RCC 7860 (cell line): ENCODE data around the gene MT1M.
"Not testable (repeated sequence)": the region's sequence is repeated elsewhere in the genome, so short reads cannot be mapped to it uniquely, and the experiment has no call there.

Experiments
- DNase-seq: peaks from one replicate; pipeline ENCODE4 v3.0.0-alpha.2; 2015; ENCODE audit warnings: low spot score
- FAIRE-seq: peaks from 2 replicates; lab custom pipeline; 2012; peaks lifted over from hg19 to GRCh38; lab: Jason Lieb, UNC

The MT1M gene

DNA sequence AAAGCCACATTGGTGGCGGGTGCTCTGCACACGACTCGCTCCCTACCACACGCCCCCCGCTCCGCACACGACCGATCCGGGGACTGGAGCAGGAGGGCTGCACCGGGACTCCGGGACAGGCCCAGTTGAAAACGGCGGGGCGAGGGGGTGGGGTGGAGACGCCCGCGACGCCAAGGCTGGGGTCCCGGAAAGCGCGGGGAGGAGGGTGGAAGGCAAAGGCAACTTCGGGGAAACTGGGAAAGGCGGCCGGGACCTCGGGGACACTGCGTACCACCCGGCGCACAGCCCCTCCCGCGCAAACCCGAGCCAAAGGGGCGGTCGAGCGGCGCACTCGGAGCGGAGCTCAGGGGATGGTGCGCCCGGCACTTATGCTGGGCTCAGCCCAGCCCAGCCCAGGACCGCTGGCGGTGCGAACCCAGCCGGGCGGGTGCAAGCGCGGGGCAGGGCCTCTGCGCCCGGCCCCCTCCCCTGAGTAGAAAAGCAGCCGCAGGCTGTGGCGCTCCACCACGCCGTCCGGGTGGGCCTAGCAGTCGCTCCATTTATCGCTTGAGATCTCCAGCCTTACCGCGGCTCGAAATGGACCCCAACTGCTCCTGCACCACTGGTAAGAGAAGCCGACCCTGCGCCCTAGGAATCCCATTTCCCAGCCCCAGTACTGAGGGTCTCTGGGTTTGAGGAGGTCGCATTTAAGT, at the start of gene MT1M:
MT1M (plus strand) TSS at position 504 of the 692 bp plus-strand sequence; CDS start at position 577, 73 bp downstream.
- no peak for FAIRE-seq
- no peak for DNase-seq

DNA sequence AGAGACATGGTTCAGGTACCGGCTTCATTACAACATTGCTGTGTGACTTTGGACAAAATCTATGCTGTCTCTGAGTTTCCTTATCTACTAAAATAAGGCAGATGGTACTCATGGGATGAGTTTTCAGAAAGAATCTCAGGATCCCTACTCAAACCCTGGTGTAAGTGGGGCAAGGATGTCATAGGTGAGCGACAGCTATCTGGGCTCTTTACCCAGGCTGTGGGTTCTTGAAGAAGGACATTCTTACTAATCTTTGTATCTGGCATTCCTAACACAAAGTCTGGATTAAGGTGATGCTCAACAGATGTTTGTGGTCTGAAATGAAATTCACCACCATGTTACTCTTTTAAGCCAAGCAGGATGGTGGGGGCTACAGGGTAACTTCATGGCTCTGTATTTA, 49.5 kb upstream of the MT1M start:
- DNase-seq, FAIRE-seq: not testable (repeated sequence)

DNA sequence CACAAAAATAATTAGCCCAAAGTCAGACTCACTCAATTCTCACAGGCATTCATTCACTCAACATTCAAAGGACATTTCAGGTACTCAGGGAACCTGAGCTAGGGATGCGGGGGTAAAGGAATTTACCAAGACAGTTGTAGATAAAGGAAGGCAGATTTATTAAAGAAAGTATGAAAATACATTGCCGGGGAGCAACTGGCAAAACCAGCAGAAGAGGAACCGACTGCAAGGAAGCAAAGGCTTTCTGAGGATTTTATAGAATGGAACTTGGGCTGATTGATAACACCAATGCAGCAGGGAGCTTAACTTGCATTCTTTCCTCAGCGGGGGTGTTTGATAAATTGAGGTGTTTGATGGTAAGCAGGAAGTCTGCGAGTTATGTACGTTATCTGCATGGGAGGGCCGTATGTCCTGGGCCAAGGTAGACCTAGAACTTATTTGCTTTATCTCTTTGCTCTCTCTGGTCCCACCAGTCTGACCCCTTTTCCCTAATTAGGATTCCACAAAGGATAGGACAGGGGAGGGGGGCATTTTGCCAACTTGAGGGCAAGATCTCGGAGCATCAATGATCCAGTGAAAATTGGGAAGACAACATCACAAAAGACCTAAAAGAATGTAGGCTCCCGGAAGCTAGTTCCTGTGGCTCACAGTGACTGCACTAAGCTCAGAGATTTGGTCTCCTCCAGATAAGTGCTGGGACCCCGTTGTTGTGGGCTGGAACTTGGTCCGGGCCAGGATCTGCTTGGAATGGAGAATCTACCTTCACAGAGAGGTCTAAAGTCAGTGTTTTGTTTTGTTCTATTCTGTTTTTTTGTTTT, 48.9 kb upstream of the MT1M start:
- FAIRE-seq = no peak
- no peak for DNase-seq

DNA sequence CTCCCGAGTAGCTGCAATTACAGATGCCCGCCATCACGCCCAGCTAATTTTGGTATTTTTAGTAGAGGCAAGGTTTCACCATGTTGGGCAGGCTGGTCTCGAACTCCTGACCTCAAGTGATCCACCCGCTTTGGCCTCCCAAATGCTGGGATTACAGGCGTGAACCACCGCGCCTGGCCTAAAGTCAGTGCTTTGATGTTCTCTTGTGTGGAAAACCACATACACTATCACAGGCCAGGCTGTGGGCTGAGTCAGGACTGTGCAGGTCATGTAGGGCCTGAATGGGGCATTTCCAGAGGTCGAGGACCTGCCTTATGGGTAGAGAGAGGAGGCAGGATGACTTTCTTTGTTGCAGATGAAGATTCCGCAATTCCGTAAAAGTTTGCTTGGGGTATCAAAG, 48.2 kb upstream of the MT1M start:
- no peak for FAIRE-seq
- DNase-seq = no peak

DNA sequence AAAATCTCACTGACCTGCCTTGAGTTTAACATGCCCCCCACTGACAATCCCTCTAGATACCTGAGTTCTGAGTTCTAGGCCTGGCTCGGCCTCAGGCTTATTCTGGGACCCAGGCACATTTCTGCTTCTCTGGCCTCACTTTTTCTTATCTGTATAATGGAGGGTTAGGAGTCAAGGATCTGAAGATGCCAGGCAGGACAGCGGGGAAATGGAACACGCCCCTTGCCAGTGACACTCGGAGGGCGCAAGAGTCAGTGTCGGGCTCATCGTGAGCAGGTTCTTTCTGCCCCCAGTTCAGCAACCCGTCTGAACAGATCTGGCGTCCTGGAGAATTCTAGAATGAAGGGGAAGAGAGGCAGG, 43.7 kb upstream of the MT1M start:
- DNase-seq (no peak), FAIRE-seq (no peak)

DNA sequence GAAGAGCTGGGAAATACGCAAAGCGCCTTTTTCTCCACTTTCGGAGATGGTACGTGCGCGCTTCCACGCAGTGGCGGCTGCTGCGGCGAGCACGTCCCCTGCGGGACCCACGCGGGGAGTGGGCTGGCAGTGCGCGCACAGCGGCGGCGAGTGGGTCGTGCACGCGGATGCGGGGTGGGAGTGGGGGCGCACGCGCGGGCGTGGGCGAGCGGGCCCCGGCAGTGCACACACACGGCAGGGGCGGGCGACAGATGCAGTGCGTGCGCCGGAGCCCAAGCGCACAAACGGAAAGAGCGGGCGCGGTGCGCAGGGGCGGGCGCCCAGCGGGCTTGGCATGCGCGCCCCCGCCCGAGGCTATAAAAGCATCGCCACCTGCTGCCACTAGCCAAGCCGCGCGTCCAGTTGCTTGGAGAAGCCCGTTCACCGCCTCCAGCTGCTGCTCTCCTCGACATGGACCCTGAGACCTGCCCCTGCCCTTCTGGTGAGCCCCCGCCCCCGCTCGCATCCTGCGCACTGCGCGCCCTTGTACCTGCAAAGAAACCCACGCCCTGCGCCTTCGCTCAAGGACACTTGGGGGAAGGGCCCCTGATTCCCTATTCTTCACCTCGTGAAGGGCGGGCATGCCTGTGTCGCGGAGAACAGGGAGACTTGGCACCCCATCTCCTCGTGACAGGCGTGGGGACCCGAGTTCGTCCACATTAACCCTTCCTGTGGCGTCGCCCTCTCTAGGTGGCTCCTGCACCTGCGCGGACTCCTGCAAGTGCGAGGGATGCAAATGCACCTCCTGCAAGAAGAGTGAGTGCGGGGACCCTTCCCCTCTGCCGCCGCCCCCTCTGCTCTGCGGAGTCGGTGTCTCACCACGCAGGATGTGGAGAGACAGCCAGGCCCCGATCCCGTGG, 43.1 kb upstream of the MT1M start, which contains the start of gene MT3:
MT3 (plus strand) TSS at position 388 of the 899 bp plus-strand sequence; CDS start at position 451, 63 bp downstream.
- DNase-seq = no peak
- no peak for FAIRE-seq

DNA sequence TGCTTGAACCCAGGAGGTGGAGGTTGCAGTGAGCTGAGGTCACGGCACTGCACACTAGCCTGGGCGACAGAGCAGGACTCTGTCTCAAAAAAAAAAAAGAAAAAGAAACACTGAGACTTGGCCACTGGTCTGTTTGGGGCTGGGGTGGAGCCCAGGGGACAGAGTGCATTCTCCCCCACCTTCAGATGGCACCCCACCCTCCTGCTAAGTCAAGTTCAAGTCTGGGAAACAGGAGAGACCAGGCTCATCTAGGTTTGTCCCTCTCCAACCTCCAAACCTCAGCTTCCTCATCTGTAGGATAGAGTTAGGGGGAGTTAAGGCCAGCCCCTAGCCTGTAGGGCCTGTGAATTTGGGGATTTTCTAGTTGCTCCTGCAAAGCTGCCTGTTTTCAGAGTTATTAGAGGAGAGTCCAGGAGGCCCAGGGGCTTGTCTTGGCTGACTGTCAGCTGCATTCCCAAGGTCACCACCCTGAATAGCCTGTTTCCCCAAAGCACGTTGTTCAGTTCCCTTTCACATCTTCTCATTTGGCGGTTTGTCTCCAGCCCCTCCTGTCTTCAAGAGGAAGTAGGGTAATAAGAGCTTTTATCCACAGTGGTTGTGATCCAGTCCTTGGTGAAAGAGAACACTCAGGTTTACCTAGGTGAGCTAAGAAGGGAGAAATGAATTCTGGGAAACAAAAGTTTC, 40.9 kb upstream of the MT1M start:
- FAIRE-seq (no peak), DNase-seq (no peak)

DNA sequence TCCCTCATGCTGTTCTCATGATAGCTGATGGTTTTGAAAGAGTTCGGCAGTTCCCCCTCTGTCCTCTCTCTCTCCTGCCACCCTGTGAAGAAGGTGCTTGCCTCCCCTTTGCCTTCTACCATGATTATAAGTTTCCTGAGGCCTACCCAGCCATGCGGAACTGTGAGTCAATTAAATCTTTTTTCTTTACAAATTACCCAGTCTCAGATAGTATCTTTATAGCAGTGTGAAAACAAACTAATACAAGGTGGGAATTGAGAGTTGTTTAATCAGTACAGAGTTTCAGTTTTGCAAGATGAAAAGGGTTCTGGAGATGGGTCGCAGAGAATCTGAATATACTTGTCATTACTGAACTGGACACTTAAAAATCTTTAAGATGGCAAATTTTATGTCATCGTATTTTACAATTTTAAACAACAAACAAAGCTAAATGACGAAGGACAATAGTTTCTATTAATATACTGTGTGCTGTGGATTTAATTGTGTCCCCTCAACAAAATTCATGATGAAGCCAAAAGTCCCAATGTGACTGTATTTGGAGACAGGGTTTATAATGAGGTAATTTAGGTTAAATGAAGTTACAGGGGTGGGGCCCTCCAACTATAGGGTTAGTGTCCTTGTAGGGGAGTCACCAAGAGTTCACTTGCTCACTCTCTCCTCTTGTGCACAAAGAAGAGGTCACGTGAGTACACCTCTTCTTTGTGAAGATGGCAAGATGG, 38.7 kb upstream of the MT1M start:
- FAIRE-seq = no peak

DNA sequence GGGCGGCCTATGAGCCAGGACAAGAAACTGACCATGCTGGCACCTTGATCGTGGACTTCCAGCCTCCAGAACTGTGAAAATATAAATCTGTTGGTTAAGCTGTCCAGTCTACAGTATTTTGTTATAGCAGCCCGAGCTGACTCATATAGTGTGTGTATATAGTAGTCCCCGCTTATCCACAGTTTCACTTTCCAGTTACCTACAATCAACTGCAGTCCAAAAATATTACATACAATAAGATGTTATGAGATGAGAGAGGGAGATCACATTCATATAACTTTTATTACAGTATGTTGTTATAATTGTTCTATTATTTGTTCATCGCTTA, 38.2 kb upstream of the MT1M start:
- no peak for DNase-seq
- FAIRE-seq = no peak

More for the DNA sequence above, 38.7 kb upstream of the MT1M start:
- no peak for DNase-seq

DNA sequence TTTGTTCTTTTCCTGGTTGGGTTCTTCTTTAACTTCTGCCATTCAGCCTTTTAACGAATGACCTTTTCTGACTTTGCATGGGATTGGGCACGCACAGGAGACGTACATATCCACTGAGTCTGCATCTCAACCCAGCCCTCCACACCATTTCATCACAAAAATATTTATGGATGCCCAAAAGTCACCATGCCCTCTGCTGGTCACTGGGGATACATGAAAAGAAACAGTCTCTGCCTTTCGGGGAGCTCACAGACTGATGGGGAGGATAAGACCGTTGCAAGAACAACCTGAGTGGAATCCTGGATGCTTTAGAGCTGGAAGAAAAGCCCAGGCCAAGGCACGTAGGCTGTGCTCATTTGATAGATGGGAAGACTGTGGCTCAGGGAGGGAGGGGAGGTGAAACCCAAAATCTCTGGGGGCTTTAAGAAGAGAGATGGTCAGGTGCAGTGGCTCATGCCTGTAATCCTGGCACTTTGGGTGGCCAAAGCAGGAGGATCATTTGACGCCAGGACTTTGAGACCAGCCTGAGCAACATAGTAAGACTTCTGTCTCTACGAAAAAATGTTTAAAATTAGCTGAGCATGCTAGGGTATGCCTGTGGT, 32.0 kb upstream of the MT1M start:
- peak; percentile 19 for DNase-seq
- no peak for FAIRE-seq

DNA sequence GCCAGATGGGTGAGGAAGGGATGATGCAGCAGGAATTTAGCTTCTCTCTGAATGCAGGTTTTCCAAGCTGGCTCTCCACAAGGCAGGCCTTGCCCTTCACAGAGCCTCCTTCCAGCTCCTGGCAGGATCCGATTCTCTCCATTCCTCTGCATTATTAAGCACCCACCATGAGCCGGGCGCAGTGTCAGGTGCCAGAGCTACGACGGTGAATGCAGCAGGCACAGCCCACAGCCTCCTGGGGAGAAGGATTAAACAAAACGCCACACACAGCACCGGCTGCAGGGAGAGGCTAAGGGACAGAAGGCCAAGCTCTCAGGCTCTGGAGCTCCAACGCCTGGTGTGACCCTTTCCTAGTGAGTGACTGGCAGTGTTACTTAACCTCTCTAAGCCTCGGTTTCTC, 31.1 kb upstream of the MT1M start:
- FAIRE-seq (no peak), DNase-seq (no peak)

DNA sequence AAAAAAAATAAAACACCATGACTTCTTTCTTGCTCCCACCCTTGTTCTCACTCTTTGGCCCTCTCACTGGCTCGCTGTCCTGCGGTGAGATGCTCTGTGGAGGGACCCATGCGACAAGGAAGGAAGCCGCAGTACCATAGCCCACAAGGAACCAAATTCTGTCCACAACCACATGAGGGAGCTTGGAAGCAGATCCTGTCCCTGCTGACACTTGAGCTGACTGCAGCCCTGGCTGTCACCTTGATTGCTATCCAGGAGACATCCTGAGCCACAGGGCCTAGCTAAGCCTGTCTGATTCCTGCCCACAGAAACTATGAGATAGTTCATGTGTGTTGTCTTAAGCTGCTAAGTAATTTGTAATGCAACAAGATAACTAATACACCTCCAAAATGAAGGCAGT, 28.9 kb upstream of the MT1M start:
- DNase-seq = peak; percentile 39
- FAIRE-seq = no peak

DNA sequence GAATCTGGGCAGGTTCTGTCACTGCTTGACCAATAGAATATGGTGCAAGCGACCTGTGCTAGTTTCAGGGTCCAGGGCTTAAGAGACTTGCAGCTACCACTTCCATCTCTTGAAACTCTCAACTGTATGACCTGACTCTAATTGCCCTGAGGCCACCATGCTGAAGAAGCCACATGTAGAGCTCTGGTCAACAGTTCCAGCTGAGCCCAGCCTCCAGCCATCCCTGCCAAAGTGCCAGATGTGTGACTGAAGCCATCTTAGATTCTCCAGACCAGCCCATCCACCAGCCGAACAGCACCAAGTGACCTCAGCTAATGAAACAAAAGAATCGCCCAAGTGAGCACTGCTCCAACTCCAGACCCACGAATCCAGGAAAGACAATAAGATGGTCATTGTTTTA, 27.5 kb upstream of the MT1M start:
- FAIRE-seq = no peak

DNA sequence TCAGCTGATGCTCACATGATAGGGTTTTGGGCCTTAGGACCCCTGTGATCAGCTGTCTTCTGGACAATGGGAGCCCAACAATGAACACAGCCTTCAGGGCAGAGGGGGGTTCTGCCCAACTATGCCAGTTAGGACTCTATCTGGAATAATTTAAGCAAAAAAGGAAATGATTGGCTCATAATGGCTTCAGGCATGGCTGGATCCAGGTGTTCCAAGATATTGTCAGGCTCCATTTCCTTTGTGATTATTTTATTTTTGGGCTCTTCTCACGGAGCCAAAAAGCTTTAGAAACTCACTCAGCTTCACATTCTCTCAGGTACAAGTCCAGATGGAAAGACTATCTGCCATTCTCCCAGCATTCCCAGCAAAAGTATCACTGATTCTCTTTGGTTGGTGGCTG, 27.0 kb upstream of the MT1M start:
- FAIRE-seq = no peak
- no peak for DNase-seq

More for the DNA sequence above, 27.5 kb upstream of the MT1M start:
- no peak for DNase-seq

DNA sequence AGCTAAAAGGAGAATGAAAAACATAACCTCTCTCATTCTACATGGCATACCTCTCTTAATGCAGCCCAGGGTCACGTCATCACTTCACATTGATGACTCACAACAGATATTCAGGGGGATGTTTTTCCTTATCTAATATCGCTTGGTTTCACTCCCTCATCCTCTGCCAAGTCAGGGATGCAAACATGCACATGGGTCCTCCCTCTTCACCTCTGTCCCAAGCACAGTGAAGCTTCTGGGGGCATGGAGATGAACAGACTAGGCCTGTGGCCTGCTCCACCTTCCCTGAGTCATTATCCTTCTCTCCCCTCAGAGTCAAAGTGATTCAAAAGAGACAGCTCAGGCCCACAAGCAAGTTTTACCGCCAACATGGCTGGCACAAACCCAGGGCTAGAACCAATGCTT, 26.4 kb upstream of the MT1M start:
- DNase-seq (peak; percentile 90), FAIRE-seq (peak; percentile 83)

DNA sequence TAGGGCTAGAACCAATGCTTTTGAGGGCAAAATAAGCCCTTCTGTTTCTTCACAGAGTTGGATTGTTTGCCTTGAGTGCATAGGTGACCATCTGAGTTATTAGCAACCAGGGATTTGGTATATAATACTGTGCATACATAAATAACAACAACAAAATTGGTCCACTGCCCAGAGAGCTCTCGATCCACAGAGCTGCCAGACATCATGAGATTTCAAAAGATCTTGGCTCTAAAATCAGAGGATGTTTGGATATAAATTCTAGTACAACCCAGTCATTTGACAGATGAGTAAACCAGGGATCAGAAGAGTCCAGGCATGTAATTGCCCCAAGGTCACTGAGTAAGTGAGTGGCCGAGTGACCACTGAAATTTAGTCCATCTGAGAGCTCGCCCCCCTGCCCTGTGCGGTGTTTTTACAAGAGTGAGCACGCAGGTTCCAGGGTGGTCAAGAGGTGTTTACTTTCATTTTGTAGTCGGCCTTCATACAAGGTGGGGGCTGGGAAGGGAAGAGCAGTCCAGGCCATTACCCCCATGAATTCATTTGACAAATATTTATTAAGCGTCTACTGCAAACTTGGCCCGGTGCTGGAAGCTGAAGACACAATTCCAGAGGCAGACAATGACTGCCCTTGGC, 25.9 kb upstream of the MT1M start:
- peak; percentile 90 for DNase-seq

DNA sequence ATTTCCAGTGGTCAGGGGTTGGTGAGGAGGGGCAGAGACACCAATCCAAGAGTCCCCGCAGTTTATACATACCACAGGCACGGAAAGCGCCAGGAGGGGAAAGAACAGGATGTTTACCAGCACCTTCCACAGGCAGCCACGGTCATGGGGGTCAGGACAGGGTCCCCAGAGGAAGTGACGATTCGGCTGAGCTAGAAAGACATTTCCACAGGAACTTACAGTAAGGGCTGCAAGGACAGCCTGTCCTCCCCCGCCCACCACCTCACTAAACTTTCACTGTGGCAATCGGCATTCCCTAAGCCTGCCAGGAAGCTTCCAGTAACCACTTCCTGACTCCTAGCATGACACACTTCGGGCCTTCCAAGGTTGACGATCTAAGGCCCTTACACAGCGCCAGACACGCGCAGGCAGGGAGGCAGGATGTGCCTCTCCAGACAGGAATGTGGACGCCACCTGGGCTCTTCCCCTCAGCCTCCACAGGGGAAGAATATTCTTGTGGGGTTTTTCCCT, 25.3 kb upstream of the MT1M start:
- peak; percentile 86 for FAIRE-seq

More for the DNA sequence above, 25.9 kb upstream of the MT1M start:
- FAIRE-seq = peak; percentile 76

DNA sequence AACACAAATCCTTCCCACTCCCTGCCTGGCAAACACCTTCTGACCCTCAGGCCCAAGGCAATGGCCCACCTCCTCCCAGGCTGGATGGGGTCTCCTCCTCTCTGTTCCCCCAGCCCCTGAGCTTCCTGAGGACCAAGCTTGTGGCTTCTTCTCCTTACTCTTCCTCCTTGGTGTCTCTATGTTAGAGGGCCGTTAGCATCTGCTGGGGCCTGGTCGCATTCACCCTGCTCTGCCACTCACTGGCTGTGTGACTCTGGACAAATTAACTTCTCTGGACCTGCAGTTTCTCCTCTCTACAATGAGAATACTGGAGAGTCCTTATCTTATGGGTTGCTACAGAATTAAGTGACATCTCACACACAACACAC, 24.8 kb upstream of the MT1M start:
- DNase-seq (no peak), FAIRE-seq (no peak)

More for the DNA sequence above, 25.3 kb upstream of the MT1M start:
- DNase-seq = peak; percentile 99
